ENCODE results near the gene LCNL1. TPM values are rescaled to one million over a fixed set of nuclear protein-coding genes. Genes with fewer than 3 reads are reported as not detected.

LCNL1 gene
- total RNA-seq, 4 donors from 2014 or later = 0.28 to 0.83 TPM; not detected in 2

- H3K27ac ChIP-seq = peak overlapping the region in 1 of 4 donors; percentile 42
- DNase-seq = peak in 2 of 3 donors; percentile 42 to 62
Observed at GRCh38 chr9:136960212-136960937, 22.4 kb upstream of the LCNL1 start.

GRCh38 chr9:136960938-136961275 lies 21.9 kb upstream of the LCNL1 start:
- DNase-seq = no peak
- H3K27ac ChIP-seq = peak overlapping the region in 1 of 4 donors; percentile 34
- TF ChIP-seq CTCF (IDR thresholded peaks at IDR 0.05) (no peak), POLR2A (IDR thresholded peaks at IDR 0.05) (no peak)

More at GRCh38 chr9:136960212-136960937, 22.4 kb upstream of the LCNL1 start:
- TF ChIP-seq POLR2A (IDR thresholded peaks at IDR 0.05) (no peak), CTCF (IDR thresholded peaks at IDR 0.05) (no peak)
- Histone ChIP-seq H3K27me3 (no peaks in the 10 kb centered on the region), H3K36me3 (no peaks in the 10 kb centered on the region), H3K4me1 (peaks cover 0 to 14% (median 0%) of the 10 kb centered on the region in 4 donors), H3K9me3 (no peaks in the 10 kb centered on the region), H3K4me3 (no peak overlapping the region)

GRCh38 chr9:136961279-136962065 lies 21.3 kb upstream of the LCNL1 start:
- Histone ChIP-seq H3K4me1 (peaks cover 0 to 25% (median 0%) of the 10 kb centered on the region in 4 donors), H3K9me3 (no peaks in the 10 kb centered on the region), H3K36me3 (no peaks in the 10 kb centered on the region), H3K27me3 (no peaks in the 10 kb centered on the region), H3K27ac (peak overlapping the region in 1 of 4 donors; percentile 34), H3K4me3 (no peak overlapping the region)
- TF ChIP-seq POLR2A (IDR thresholded peaks at IDR 0.05) = no peak
- TF ChIP-seq CTCF (IDR thresholded peaks at IDR 0.05) = no peak
- no peak for DNase-seq

More at GRCh38 chr9:136960938-136961275, 21.9 kb upstream of the LCNL1 start:
- Histone ChIP-seq H3K27me3 (no peaks in the 10 kb centered on the region), H3K4me1 (peaks cover 0 to 19% (median 0%) of the 10 kb centered on the region in 4 donors), H3K9me3 (no peaks in the 10 kb centered on the region), H3K36me3 (no peaks in the 10 kb centered on the region), H3K4me3 (no peak overlapping the region)

- Histone ChIP-seq H3K9me3 (no peaks in the 10 kb centered on the region), H3K36me3 (no peaks in the 10 kb centered on the region), H3K4me3 (no peak overlapping the region), H3K27me3 (no peaks in the 10 kb centered on the region), H3K4me1 (peaks cover 0 to 26% (median 0%) of the 10 kb centered on the region in 4 donors), H3K27ac (no peak overlapping the region)
- TF ChIP-seq CTCF (IDR thresholded peaks at IDR 0.05) = no peak
- TF ChIP-seq POLR2A (IDR thresholded peaks at IDR 0.05) = no peak
- no peak for DNase-seq
Observed at GRCh38 chr9:136962163-136962562, 20.6 kb upstream of the LCNL1 start.

GRCh38 chr9:136962701-136963248 lies 20.0 kb upstream of the LCNL1 start:
- Histone ChIP-seq H3K9me3 (no peaks in the 10 kb centered on the region), H3K36me3 (no peaks in the 10 kb centered on the region), H3K4me1 (peaks cover 0 to 26% (median 0%) of the 10 kb centered on the region in 4 donors), H3K27ac (no peak overlapping the region), H3K27me3 (no peaks in the 10 kb centered on the region), H3K4me3 (no peak overlapping the region)
- no peak for TF ChIP-seq POLR2A (IDR thresholded peaks at IDR 0.05)
- no peak for TF ChIP-seq CTCF (IDR thresholded peaks at IDR 0.05)
- DNase-seq = no peak

All from Peyer's patch (tissue), 4 donors.